Measurements from ENCODE around the gene ST6GALNAC5. TPM values are rescaled to one million over a fixed set of nuclear protein-coding genes. Genes with fewer than 3 reads are reported as not detected.
"Not testable (repeated sequence)": the region's sequence is repeated elsewhere in the genome, so short reads cannot be mapped to it uniquely, and the experiment has no call there.

Gene ST6GALNAC5
- total RNA-seq, 5 donors from 2014 or later (not counting 1 experiment from before 2014, with no cell fraction given) = not detected

DNA sequence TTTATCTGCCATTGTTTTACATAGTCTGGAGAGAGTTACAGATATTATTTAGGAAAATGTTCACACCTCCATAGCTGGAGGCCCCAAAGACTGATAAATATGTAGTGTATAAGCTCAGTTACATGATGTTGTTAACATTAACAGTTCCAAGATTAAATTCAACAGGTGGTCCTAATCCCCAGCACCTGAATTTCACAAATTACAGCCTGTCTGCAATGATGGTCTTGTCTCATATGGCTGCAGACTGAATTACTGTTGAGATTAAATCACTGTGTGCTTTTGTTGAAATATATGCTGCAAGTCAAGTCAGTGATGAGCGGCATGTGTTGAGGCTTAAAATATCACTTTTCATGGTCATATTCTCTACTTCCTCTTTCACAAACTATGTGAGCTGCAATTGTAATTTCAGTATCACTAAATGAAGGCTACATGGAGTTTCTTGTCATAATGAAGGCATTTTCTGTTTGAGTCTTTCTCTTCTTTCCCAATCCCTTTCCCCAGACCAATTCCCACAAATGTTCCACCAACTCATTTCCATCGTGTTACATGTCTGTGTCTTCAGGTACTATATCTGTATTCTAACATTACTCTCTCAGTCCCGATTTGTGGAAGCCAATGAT is 4.2 kb downstream of the ST6GALNAC5 start:
- Histone ChIP-seq H3K36me3 (ENCODE audit: control insufficient read depth in 2 of 2, extremely low read depth in 1 of 2, insufficient read depth in 1 of 2, low read length in 1 of 2) (no peaks in the 10 kb centered on the region), H3K4me3 (ENCODE audit: control insufficient read depth in 1 of 2, extremely low read depth in 1 of 2, low read length in 1 of 2) (no peak overlapping the region), H3K9me3 (no peaks in the 10 kb centered on the region), H3K4me1 (ENCODE audit: control insufficient read depth in 1 of 2, extremely low read depth in 1 of 2, insufficient read depth in 2 of 2, low read length in 2 of 2) (peaks cover 5 to 18% of the 10 kb centered on the region in 2 experiments), H3K27ac (ENCODE audit: low read length) (no peak overlapping the region), H3K27me3 (replicated peaks in 1 of 2; ENCODE audit: control insufficient read depth in 2 of 2, extremely low read depth in 1 of 2, insufficient read depth in 2 of 2, low read length in 1 of 2) (peaks cover 6 to 21% of the 10 kb centered on the region in 2 experiments)
- H3K4me3 Mint-ChIP-seq = no peak overlapping the region
- H3K9me3 Mint-ChIP-seq = peaks cover 3 to 9% (median 5%) of the 10 kb centered on the region in 3 donors
- ChIA-PET POLR2A (no interaction called here), CTCF (no interaction called here)
- H3K27ac Mint-ChIP-seq = no peak overlapping the region
- DNase-seq (no peak), ATAC-seq (replicated peaks in 1 of 4) (no peak)
- peaks cover 36 to 41% of the 10 kb centered on the region in 2 donors for H3K27me3 Mint-ChIP-seq
- WGBS (ENCODE audit: insufficient coverage) = no CpG with 5 or more reads among the region's 3 CpGs
- no peaks in the 10 kb centered on the region for H3K36me3 Mint-ChIP-seq
- peaks cover 8 to 14% (median 13%) of the 10 kb centered on the region in 3 donors for H3K4me1 Mint-ChIP-seq

GRCh38 chr1:76872944-76873343 is 5.7 kb downstream of the ST6GALNAC5 start:
- Mint-ChIP-seq H3K9me3 (peaks cover 3 to 10% (median 5%) of the 10 kb centered on the region in 3 donors), H3K27me3 (peaks cover 31 to 34% of the 10 kb centered on the region in 2 donors), H3K36me3 (no peaks in the 10 kb centered on the region), H3K27ac (no peak overlapping the region), H3K4me3 (no peak overlapping the region), H3K4me1 (peaks cover 3 to 13% (median 7%) of the 10 kb centered on the region in 3 donors)
- peaks cover under 1 to 9% of the 10 kb centered on the region in 2 experiments for H3K4me1 ChIP-seq (ENCODE audit: control insufficient read depth in 1 of 2, extremely low read depth in 1 of 2, insufficient read depth in 2 of 2, low read length in 2 of 2)
- CTCF ChIA-PET = no interaction called here
- H3K27ac ChIP-seq (ENCODE audit: low read length) = no peak overlapping the region
- no peak overlapping the region for H3K4me3 ChIP-seq (ENCODE audit: control insufficient read depth in 1 of 2, extremely low read depth in 1 of 2, low read length in 1 of 2)
- POLR2A ChIA-PET = no interaction called here
- H3K27me3 ChIP-seq (replicated peaks in 1 of 2; ENCODE audit: control insufficient read depth in 2 of 2, extremely low read depth in 1 of 2, insufficient read depth in 2 of 2, low read length in 1 of 2) = peaks cover 6 to 12% of the 10 kb centered on the region in 2 experiments
- ATAC-seq (replicated peaks in 1 of 4) (no peak), DNase-seq (no peak)
- H3K36me3 ChIP-seq (ENCODE audit: control insufficient read depth in 2 of 2, extremely low read depth in 1 of 2, insufficient read depth in 1 of 2, low read length in 1 of 2) = no peaks in the 10 kb centered on the region
- no peaks in the 10 kb centered on the region for H3K9me3 ChIP-seq

GRCh38 chr1:76876655-76877395 is 9.5 kb downstream of the ST6GALNAC5 start:
- no peaks in the 10 kb centered on the region for H3K4me1 ChIP-seq (ENCODE audit: control insufficient read depth in 1 of 2, extremely low read depth in 1 of 2, insufficient read depth in 2 of 2, low read length in 2 of 2)
- H3K9me3 Mint-ChIP-seq = peaks cover 3 to 10% (median 5%) of the 10 kb centered on the region in 3 donors
- H3K4me1 Mint-ChIP-seq = no peaks in the 10 kb centered on the region
- no peak overlapping the region for H3K27ac Mint-ChIP-seq
- H3K27ac ChIP-seq (ENCODE audit: low read length) = no peak overlapping the region
- H3K36me3 ChIP-seq (ENCODE audit: control insufficient read depth in 2 of 2, extremely low read depth in 1 of 2, insufficient read depth in 1 of 2, low read length in 1 of 2) = no peaks in the 10 kb centered on the region
- H3K27me3 Mint-ChIP-seq = peaks cover 3 to 8% of the 10 kb centered on the region in 2 donors
- CTCF ChIA-PET = no interaction called here
- POLR2A ChIA-PET = no interaction called here
- whole genome bisulfite sequencing (ENCODE audit: insufficient coverage) = 85% methylated on average over 7 of the region's 8 CpGs
- H3K9me3 ChIP-seq = no peaks in the 10 kb centered on the region
- H3K27me3 ChIP-seq (replicated peaks in 1 of 2; ENCODE audit: control insufficient read depth in 2 of 2, extremely low read depth in 1 of 2, insufficient read depth in 2 of 2, low read length in 1 of 2) = no peaks in the 10 kb centered on the region
- ATAC-seq (replicated peaks in 1 of 4) (no peak), DNase-seq (no peak)
- H3K36me3 Mint-ChIP-seq = no peaks in the 10 kb centered on the region
- H3K4me3 ChIP-seq (ENCODE audit: control insufficient read depth in 1 of 2, extremely low read depth in 1 of 2, low read length in 1 of 2) = no peak overlapping the region
- H3K4me3 Mint-ChIP-seq = no peak overlapping the region

DNA sequence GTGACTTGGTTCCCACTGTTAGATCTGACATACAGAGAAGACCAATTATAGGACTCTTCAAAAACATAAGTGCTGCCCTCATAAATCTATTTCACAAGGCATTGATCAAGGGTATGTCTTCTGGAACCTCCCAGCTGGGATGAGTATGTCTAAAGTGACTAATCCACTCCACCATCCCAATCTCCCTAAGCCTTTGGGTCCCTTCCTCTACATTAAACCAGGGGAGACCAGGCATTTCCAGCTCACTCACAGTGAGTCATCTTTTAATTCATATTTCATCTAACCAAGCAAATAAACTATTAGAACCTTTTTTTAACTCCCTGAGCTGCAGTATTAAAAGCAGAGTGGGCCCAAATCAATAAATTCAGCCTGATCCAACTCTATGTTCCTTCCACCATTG is 11.7 kb downstream of the ST6GALNAC5 start:
- H3K4me1 ChIP-seq (ENCODE audit: control insufficient read depth in 1 of 2, extremely low read depth in 1 of 2, insufficient read depth in 2 of 2, low read length in 2 of 2); CTCF ChIA-PET; H3K27ac ChIP-seq (ENCODE audit: low read length); H3K36me3 ChIP-seq (ENCODE audit: control insufficient read depth in 2 of 2, extremely low read depth in 1 of 2, insufficient read depth in 1 of 2, low read length in 1 of 2); H3K4me3 Mint-ChIP-seq; H3K4me3 ChIP-seq (ENCODE audit: control insufficient read depth in 1 of 2, extremely low read depth in 1 of 2, low read length in 1 of 2); H3K4me1 Mint-ChIP-seq; H3K9me3 Mint-ChIP-seq; H3K27me3 ChIP-seq (replicated peaks in 1 of 2; ENCODE audit: control insufficient read depth in 2 of 2, extremely low read depth in 1 of 2, insufficient read depth in 2 of 2, low read length in 1 of 2); H3K9me3 ChIP-seq; H3K36me3 Mint-ChIP-seq; ATAC-seq (replicated peaks in 1 of 4); H3K27me3 Mint-ChIP-seq; H3K27ac Mint-ChIP-seq; POLR2A ChIA-PET; DNase-seq: not testable (repeated sequence)

- Mint-ChIP-seq H3K36me3 (no peaks in the 10 kb centered on the region), H3K9me3 (no peaks in the 10 kb centered on the region), H3K27me3 (no peaks in the 10 kb centered on the region), H3K4me1 (no peaks in the 10 kb centered on the region), H3K4me3 (no peak overlapping the region), H3K27ac (no peak overlapping the region)
- Histone ChIP-seq H3K4me1 (ENCODE audit: control insufficient read depth in 1 of 2, extremely low read depth in 1 of 2, insufficient read depth in 2 of 2, low read length in 2 of 2) (no peaks in the 10 kb centered on the region), H3K9me3 (no peaks in the 10 kb centered on the region), H3K36me3 (ENCODE audit: control insufficient read depth in 2 of 2, extremely low read depth in 1 of 2, insufficient read depth in 1 of 2, low read length in 1 of 2) (no peaks in the 10 kb centered on the region), H3K4me3 (ENCODE audit: control insufficient read depth in 1 of 2, extremely low read depth in 1 of 2, low read length in 1 of 2) (no peak overlapping the region), H3K27ac (ENCODE audit: low read length) (no peak overlapping the region), H3K27me3 (replicated peaks in 1 of 2; ENCODE audit: control insufficient read depth in 2 of 2, extremely low read depth in 1 of 2, insufficient read depth in 2 of 2, low read length in 1 of 2) (no peaks in the 10 kb centered on the region)
- no peak for ATAC-seq (replicated peaks in 1 of 4)
- ChIA-PET POLR2A (no interaction called here), CTCF (no interaction called here)
- no peak for DNase-seq
Observed at GRCh38 chr1:76881762-76882161, 14.5 kb downstream of the ST6GALNAC5 start.

GRCh38 chr1:76891931-76892622 is 24.8 kb downstream of the ST6GALNAC5 start:
- Histone ChIP-seq H3K4me1 (ENCODE audit: control insufficient read depth in 1 of 2, extremely low read depth in 1 of 2, insufficient read depth in 2 of 2, low read length in 2 of 2) (no peaks in the 10 kb centered on the region), H3K36me3 (ENCODE audit: control insufficient read depth in 2 of 2, extremely low read depth in 1 of 2, insufficient read depth in 1 of 2, low read length in 1 of 2) (no peaks in the 10 kb centered on the region), H3K4me3 (ENCODE audit: control insufficient read depth in 1 of 2, extremely low read depth in 1 of 2, low read length in 1 of 2) (no peak overlapping the region), H3K27ac (ENCODE audit: low read length) (no peak overlapping the region), H3K9me3 (no peaks in the 10 kb centered on the region), H3K27me3 (replicated peaks in 1 of 2; ENCODE audit: control insufficient read depth in 2 of 2, extremely low read depth in 1 of 2, insufficient read depth in 2 of 2, low read length in 1 of 2) (no peaks in the 10 kb centered on the region)
- CTCF ChIA-PET = no interaction called here
- H3K27ac Mint-ChIP-seq = no peak overlapping the region
- H3K36me3 Mint-ChIP-seq = no peaks in the 10 kb centered on the region
- DNase-seq (no peak), ATAC-seq (replicated peaks in 1 of 4) (no peak)
- H3K4me3 Mint-ChIP-seq = no peak overlapping the region
- POLR2A ChIA-PET = no interaction called here
- H3K27me3 Mint-ChIP-seq = peaks cover 6 to 13% of the 10 kb centered on the region in 2 donors
- no peaks in the 10 kb centered on the region for H3K4me1 Mint-ChIP-seq
- 83% methylated on average over 1 of the region's 4 CpGs for WGBS (ENCODE audit: insufficient coverage)
- no peaks in the 10 kb centered on the region for H3K9me3 Mint-ChIP-seq
